ENCODE data around the gene AP3D1. TPM values are rescaled to one million over a fixed set of nuclear protein-coding genes. Genes with fewer than 3 reads are reported as not detected.

Gene AP3D1
- total RNA-seq, 1 donor from 2014 or later = 115 TPM

GRCh38 chr19:2144190-2144589, 7.2 kb downstream of the AP3D1 start:
- no peaks in the 10 kb centered on the region for H3K9me3 Mint-ChIP-seq
- peaks cover 2% of the 10 kb centered on the region for H3K4me1 Mint-ChIP-seq
- H3K36me3 Mint-ChIP-seq = peaks cover 7% of the 10 kb centered on the region
- H3K27ac Mint-ChIP-seq = no peak overlapping the region
- no peak for DNase-seq (ENCODE audit: low spot score in 2 of 2, unreplicated experiment in 2 of 2)
- H3K27me3 Mint-ChIP-seq (ENCODE audit: low read depth) = no peaks in the 10 kb centered on the region
- H3K4me3 Mint-ChIP-seq = no peak overlapping the region
- no peak for TF ChIP-seq CTCF (IDR thresholded peaks at IDR 0.05; ENCODE audit: unreplicated experiment)

- Mint-ChIP-seq H3K27me3 (ENCODE audit: low read depth) (no peaks in the 10 kb centered on the region), H3K4me1 (peaks cover 2% of the 10 kb centered on the region), H3K36me3 (peaks cover 16% of the 10 kb centered on the region), H3K9me3 (no peaks in the 10 kb centered on the region), H3K4me3 (no peak overlapping the region), H3K27ac (no peak overlapping the region)
- DNase-seq (ENCODE audit: low spot score in 2 of 2, unreplicated experiment in 2 of 2) = no peak
- no peak for TF ChIP-seq CTCF (IDR thresholded peaks at IDR 0.05; ENCODE audit: unreplicated experiment)
Observed at GRCh38 chr19:2142173-2142829, 9.1 kb downstream of the AP3D1 start.

- Mint-ChIP-seq H3K36me3 (peaks cover 20% of the 10 kb centered on the region), H3K4me1 (no peaks in the 10 kb centered on the region), H3K27ac (no peak overlapping the region), H3K9me3 (no peaks in the 10 kb centered on the region), H3K4me3 (no peak overlapping the region), H3K27me3 (ENCODE audit: low read depth) (no peaks in the 10 kb centered on the region)
- no peak for TF ChIP-seq CTCF (IDR thresholded peaks at IDR 0.05; ENCODE audit: unreplicated experiment)
- no peak for DNase-seq (ENCODE audit: low spot score in 2 of 2, unreplicated experiment in 2 of 2)
Observed at GRCh38 chr19:2140138-2140569, 11.2 kb downstream of the AP3D1 start.

GRCh38 chr19:2139385-2140137, 11.8 kb downstream of the AP3D1 start:
- Mint-ChIP-seq H3K4me3 (no peak overlapping the region), H3K36me3 (peaks cover 18% of the 10 kb centered on the region), H3K4me1 (no peaks in the 10 kb centered on the region), H3K27ac (no peak overlapping the region), H3K27me3 (ENCODE audit: low read depth) (no peaks in the 10 kb centered on the region), H3K9me3 (no peaks in the 10 kb centered on the region)
- DNase-seq (ENCODE audit: low spot score in 2 of 2, unreplicated experiment in 2 of 2) = no peak
- no peak for TF ChIP-seq CTCF (IDR thresholded peaks at IDR 0.05; ENCODE audit: unreplicated experiment)

GRCh38 chr19:2138061-2138728, 13.2 kb downstream of the AP3D1 start:
- Mint-ChIP-seq H3K27ac (no peak overlapping the region), H3K9me3 (no peaks in the 10 kb centered on the region), H3K36me3 (peaks cover 19% of the 10 kb centered on the region), H3K4me1 (no peaks in the 10 kb centered on the region), H3K27me3 (ENCODE audit: low read depth) (no peaks in the 10 kb centered on the region), H3K4me3 (no peak overlapping the region)
- TF ChIP-seq CTCF (IDR thresholded peaks at IDR 0.05; ENCODE audit: unreplicated experiment) = no peak
- no peak for DNase-seq (ENCODE audit: low spot score in 2 of 2, unreplicated experiment in 2 of 2)

Measured in mesothelial cell of epicardium (in vitro differentiated cells).